ENCODE data around the gene ZNF716.

DNA sequence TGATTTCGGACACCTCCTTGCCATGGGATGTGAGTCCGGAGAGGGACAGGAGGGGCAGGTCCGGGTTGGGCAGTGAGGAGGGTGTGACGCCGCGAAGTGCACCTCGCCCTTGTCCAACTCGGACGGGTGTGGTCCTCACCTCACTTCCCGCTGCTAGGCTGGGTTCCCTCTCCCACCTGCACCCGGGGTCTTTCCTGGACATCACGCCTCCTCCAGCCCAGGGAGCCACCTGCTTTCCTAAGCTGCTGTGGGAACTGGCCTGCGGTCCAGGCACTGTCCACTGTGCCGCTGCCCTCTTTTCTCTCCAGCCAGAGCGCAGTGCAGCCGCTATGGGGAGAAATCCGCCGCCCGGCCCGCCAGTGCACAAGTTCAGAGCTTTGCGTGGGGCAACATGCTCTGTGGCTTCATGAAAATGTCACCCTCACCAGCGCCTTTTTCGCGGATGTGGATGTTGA, 45.0 kb upstream of the ZNF716 start:
- TF ChIP-seq, protein P1, sequence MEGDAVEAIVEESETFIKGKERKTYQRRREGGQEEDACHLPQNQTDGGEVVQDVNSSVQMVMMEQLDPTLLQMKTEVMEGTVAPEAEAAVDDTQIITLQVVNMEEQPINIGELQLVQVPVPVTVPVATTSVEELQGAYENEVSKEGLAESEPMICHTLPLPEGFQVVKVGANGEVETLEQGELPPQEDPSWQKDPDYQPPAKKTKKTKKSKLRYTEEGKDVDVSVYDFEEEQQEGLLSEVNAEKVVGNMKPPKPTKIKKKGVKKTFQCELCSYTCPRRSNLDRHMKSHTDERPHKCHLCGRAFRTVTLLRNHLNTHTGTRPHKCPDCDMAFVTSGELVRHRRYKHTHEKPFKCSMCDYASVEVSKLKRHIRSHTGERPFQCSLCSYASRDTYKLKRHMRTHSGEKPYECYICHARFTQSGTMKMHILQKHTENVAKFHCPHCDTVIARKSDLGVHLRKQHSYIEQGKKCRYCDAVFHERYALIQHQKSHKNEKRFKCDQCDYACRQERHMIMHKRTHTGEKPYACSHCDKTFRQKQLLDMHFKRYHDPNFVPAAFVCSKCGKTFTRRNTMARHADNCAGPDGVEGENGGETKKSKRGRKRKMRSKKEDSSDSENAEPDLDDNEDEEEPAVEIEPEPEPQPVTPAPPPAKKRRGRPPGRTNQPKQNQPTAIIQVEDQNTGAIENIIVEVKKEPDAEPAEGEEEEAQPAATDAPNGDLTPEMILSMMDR (IDR thresholded peaks at IDR 0.05) = no peak
- TF ChIP-seq POLR2A (IDR thresholded peaks at IDR 0.05) (no peak), POLR2AphosphoS5 (IDR thresholded peaks at IDR 0.05) (no peak), EP300 (IDR thresholded peaks at IDR 0.05; ENCODE audit: low read depth) (no peak)
